ENCODE results near the gene RRP1. TPM values are rescaled to one million over a fixed set of nuclear protein-coding genes. Genes with fewer than 3 reads are reported as not detected.

RRP1 gene
- polyA plus RNA-seq, 1 of the 3 experiments (the other 2 are of a cell fraction): 22.7 TPM

GRCh38 chr21:43824333-43825241 lies 35.2 kb downstream of the RRP1 start:
- Histone ChIP-seq H3K9me3 (no peaks in the 10 kb centered on the region), H3K27me3 (ENCODE audit: insufficient read depth) (no peaks in the 10 kb centered on the region), H4K20me1 (ENCODE audit: insufficient read depth) (no peaks in the 10 kb centered on the region), H3K36me3 (replicated peaks in 1 of 2; ENCODE audit: control insufficient read depth in 1 of 2, insufficient read depth in 2 of 2, low read length in 1 of 2) (no peaks in the 10 kb centered on the region), H3K4me3 (ENCODE audit: low read depth in 2 of 2, low read length in 1 of 2) (no peak overlapping the region), H3K9ac (no peak overlapping the region), H2AFZ (ENCODE audit: low read depth) (no peak overlapping the region), H3K79me2 (ENCODE audit: insufficient read depth) (no peaks in the 10 kb centered on the region), H3K4me2 (no peak overlapping the region), H3K9me2 (no peaks in the 10 kb centered on the region), H3F3A (replicated peaks; ENCODE audit: insufficient read depth) (no peaks in the 10 kb centered on the region), H3K27ac (ENCODE audit: low read depth in 2 of 2, low read length in 1 of 2) (no peak overlapping the region), H3K4me1 (ENCODE audit: control insufficient read depth in 1 of 2, insufficient read depth in 2 of 2, low read depth in 1 of 2, low read length in 1 of 2) (peaks cover 0 to 5% of the 10 kb centered on the region in 2 experiments; a peak in 1 of 4 replicates)
- DNase-seq: peak; percentile 9
- POLR2A ChIA-PET: no interaction called here
- no peak for TF ChIP-seq MAX (IDR thresholded peaks at IDR 0.05; ENCODE audit: low read depth)
- TF ChIP-seq MXI1 (IDR thresholded peaks at IDR 0.05; ENCODE audit: low read depth, low read length): no peak
- TF ChIP-seq FOSL2 (IDR thresholded peaks at IDR 0.05; ENCODE audit: borderline replicate concordance, low read depth): peak; percentile 40; the same call in 1 of the 2 replicates
- CTCF ChIA-PET: interaction anchor here (1.0 to 2.2 kb wide), 3 partner anchors 14 to 151 kb away, joined by 4 to 10 read pairs (median 4); no protein-coding TSS in a partner anchor
- 76% methylated on average over 14 of the region's 17 CpGs for WGBS (ENCODE audit: low lambda C conversion rate)

- Histone ChIP-seq H3K4me1 (ENCODE audit: control insufficient read depth in 1 of 2, insufficient read depth in 2 of 2, low read depth in 1 of 2, low read length in 1 of 2) (peaks cover 0 to 5% of the 10 kb centered on the region in 2 experiments; a peak in 2 of 4 replicates), H3K4me2 (no peak overlapping the region), H2AFZ (ENCODE audit: low read depth) (no peak overlapping the region), H3K27ac (ENCODE audit: low read depth in 2 of 2, low read length in 1 of 2) (no peak overlapping the region), H4K20me1 (ENCODE audit: insufficient read depth) (no peaks in the 10 kb centered on the region), H3K9ac (no peak overlapping the region), H3K4me3 (ENCODE audit: low read depth in 2 of 2, low read length in 1 of 2) (no peak overlapping the region), H3K9me2 (no peaks in the 10 kb centered on the region), H3K36me3 (replicated peaks in 1 of 2; ENCODE audit: control insufficient read depth in 1 of 2, insufficient read depth in 2 of 2, low read length in 1 of 2) (no peaks in the 10 kb centered on the region), H3K79me2 (ENCODE audit: insufficient read depth) (no peaks in the 10 kb centered on the region), H3K9me3 (no peaks in the 10 kb centered on the region), H3F3A (replicated peaks; ENCODE audit: insufficient read depth) (no peaks in the 10 kb centered on the region), H3K27me3 (ENCODE audit: insufficient read depth) (no peaks in the 10 kb centered on the region; the same call in 1 of the 2 replicates)
- DNase-seq: peak; percentile 22
- ChIA-PET POLR2A (interaction anchor here (0.6 kb wide), 1 partner anchor 138 kb away, joined by 3 read pairs; no protein-coding TSS in a partner anchor), CTCF (interaction anchor here (0.9 to 2.2 kb wide), 6 partner anchors 14 to 167 kb away, joined by 3 to 10 read pairs (median 4); no protein-coding TSS in a partner anchor)
- WGBS (ENCODE audit: low lambda C conversion rate): 89% methylated on average over 16 of the region's 24 CpGs
- TF ChIP-seq MAX (IDR thresholded peaks at IDR 0.05; ENCODE audit: low read depth): no peak
- no peak for TF ChIP-seq FOXM1 (IDR thresholded peaks at IDR 0.05; ENCODE audit: low read depth)
- TF ChIP-seq RXRA (IDR thresholded peaks at IDR 0.05; ENCODE audit: borderline replicate concordance, low read depth): no peak
- TF ChIP-seq SIN3A (IDR thresholded peaks at IDR 0.05; ENCODE audit: borderline replicate concordance, low read depth, low read length): no peak
- TF ChIP-seq IRF3 (IDR thresholded peaks at IDR 0.05; ENCODE audit: low read depth, low read length): no peak
- no peak for TF ChIP-seq NRF1 (IDR thresholded peaks at IDR 0.05; ENCODE audit: low read depth, low read length)
- no peak for TF ChIP-seq CHD2 (IDR thresholded peaks at IDR 0.05; ENCODE audit: low read length, partially characterized antibody)
- no peak for TF ChIP-seq REST (IDR thresholded peaks at IDR 0.05; ENCODE audit: low read depth, low read length)
- no peak for TF ChIP-seq TAF1 (IDR thresholded peaks at IDR 0.05; ENCODE audit: borderline replicate concordance, low read depth, low read length)
- no peak for TF ChIP-seq EP300 (IDR thresholded peaks at IDR 0.05; ENCODE audit: borderline replicate concordance in 1 of 2, low read depth in 1 of 2, low read length in 1 of 2)
- TF ChIP-seq CTCF (IDR thresholded peaks at IDR 0.05): no peak
- TF ChIP-seq POLR2AphosphoS5 (IDR thresholded peaks at IDR 0.05; ENCODE audit: low read depth, low read length): no peak
- TF ChIP-seq TCF12 (IDR thresholded peaks at IDR 0.05): no peak
- TF ChIP-seq GABPA (IDR thresholded peaks at IDR 0.05; ENCODE audit: low read depth): no peak
- no peak for TF ChIP-seq MXI1 (IDR thresholded peaks at IDR 0.05; ENCODE audit: low read depth, low read length)
- TF ChIP-seq FOXJ3 (CRISPR knock-in tag; IDR thresholded peaks at IDR 0.05): no peak
Observed at GRCh38 chr21:43825242-43825935, 36.0 kb downstream of the RRP1 start.
